GM21576 (cell line): ENCODE results near the gene PRH2.

ENCODE experiments used
- ATAC-seq: cut with Tn5 transposase; IDR thresholded peaks from one replicate; pipeline ENCODE4 v1.9.1; 2021; ENCODE audit warnings: mild to moderate bottlenecking, moderate library complexity; ENCODE audit not compliant: unreplicated experiment

PRH2 gene

DNA sequence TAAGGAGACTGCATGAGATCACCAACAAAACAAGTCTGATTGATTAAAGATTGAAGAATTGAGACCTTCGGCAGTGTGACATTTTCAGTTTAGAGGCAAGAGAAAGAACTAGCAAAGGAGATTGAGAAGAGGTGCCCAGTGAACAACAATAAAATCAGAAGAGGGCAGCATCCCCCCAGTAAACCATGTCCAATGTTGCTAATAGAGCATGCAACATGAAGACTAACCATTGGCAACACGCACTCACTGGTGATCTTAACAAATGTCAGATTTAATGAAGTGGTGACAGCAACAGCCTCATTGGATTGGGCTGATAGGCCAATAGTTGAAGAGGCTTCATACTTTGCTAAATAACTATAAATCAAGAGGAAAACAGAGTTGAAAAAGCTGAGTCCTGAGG, 30.8 kb downstream of the PRH2 start:
- ATAC-seq: no peak

DNA sequence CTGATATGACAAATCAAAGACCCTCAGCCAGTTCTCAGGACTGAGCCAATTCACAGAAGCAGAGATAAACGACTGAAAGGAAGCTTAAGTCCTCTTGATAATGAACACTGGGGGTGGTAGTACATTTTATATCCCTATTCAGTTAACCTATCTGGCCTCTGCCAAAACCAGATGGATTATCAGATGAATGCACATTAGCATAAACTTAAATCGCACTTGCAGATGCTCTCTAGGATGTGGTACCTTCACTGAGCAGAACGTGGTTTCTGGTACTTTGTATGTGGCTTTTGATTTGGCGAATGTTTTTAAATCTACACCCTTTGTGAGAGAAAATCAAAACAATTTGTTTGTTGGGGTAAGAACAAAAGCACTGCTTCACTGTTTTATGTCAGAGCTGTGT, 31.2 kb downstream of the PRH2 start:
- no peak for ATAC-seq

DNA sequence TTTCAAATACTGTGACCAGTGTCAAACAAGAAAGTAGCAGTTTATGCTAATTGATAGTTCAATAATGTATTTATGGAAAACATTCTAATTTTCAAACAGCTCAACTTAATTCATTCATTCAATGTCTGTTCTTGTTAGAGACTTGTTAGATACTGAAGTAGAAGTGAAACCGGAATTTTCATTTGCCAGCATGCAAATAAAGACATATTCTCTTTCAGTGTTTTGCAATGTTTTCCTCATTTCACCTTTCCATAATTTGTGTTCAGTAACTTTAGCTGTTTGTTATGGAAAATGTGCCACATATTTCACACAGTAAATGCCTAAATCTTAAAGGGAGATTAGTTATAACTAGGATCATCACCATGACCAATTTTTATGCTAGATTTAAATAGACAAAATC, 36.4 kb downstream of the PRH2 start:
- no peak for ATAC-seq

DNA sequence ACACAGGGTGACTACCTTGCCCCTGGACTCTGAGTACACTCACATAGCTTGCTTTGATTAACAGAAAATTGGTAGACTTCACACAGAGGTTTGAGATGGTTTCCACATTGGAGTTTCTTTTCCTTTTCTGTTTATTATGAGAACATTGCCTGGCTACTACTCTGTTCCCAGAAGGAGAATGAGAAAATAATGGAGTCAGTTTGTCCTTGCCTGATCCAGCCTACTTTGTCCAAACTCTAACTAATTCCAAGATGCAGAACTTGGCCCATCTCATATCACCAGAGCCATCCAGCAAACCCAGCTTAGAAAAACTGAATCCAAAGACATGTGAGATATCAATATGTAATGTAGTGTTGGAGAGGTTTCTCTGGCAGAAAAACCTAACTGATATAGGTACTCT, 37.3 kb downstream of the PRH2 start:
- no peak for ATAC-seq

DNA sequence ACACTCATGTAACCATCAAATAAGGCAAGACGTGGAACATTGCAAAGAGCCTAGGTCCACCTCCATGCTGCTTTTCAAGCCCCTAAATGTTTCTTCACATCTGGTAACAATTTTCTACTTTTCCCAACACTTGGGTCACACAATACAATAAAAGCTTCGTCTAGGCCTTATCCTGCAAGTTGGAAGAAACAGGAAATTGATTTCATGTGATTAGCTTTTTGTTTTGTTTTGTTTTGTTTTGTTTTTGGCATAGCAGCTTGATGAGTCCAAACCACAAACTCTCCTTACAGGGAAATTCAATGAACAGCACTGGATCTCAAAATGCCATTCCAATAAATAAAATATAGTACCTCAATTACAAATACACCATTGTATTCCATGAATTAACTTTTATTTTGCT, 38.4 kb downstream of the PRH2 start:
- no peak for ATAC-seq

DNA sequence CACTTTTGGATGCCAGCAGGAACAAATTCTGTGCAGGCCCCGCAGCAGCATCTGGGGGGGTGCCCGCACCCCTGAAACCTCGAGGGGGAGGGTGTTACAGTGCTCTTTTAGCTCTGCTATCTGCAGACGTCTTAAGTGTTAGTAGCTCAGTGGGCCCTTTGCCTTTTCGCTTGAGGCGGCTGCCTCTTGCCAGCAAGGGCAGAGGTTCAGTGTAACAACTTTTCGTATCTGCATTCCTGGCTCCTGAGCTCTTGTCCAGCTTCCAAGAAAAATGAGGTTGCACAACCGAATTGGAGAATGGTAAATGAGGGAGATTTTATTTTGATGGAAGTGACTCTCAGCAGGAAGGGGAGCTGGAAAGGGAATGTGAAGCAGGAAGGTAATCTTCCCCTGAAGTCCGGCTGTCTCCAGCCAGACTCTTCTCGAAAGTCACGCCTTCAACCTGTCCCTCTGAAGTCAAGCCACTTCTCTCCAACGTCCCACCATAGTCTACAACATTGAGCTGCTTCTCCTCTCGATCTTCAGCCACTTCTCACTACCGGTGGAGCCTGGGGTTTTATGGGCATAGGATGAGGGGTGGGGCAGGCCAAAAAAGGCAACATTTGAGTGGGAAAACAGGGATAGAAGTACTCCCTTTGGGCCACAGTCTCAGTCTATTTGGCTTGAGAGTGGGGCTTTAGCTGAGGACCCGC, 39.9 kb downstream of the PRH2 start:
- no peak for ATAC-seq

DNA sequence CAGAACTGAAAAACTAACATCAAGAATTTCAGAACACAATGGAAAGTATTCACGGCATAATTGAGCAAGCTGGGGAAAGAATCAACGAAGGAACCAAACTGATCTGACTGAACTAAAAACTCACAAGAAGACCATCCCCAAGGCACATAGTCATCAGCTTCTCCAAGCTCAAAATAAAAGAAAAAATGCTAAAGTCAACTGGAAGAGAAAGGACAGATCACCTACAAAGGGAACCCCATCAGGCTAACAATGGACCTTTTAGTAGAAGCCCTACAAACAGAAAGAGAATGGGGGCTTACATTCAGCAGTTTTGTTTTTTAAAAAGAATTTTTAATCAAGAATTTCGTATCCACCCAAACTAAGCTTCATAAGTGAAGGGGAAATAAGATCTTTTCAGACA, 45.9 kb downstream of the PRH2 start:
- ATAC-seq: no peak

DNA sequence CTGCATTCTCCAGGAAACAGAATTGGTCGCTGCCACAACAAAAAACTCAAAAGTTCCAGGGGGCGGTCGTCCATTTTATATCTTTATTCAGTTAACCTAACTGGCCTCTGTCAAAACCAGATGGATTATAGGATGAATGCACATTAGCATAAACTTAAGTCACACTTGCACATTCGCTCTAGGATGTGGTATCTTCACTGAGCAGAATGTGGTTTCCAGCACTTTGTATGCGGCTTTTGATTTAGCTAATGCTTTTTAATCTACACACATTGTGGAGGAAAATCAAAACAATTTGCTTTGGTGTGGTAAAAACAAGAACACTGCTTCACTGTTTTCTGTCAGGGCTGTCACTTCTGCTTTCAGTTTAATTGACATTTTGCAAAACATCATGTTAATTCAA, 53.2 kb downstream of the PRH2 start:
- no peak for ATAC-seq
